Neural cell (in vitro differentiated cells): ENCODE results near the gene SCTR. TPM values are rescaled to one million over a fixed set of nuclear protein-coding genes. Genes with fewer than 3 reads are reported as not detected.
"Not testable (repeated sequence)": the region's sequence is repeated elsewhere in the genome, so short reads cannot be mapped to it uniquely, and the experiment has no call there.

Experiments
- H2AFZ ChIP-seq: fragments of 200-600, 300-800 bp; sonication (generic), shearing (Covaris generic); 2 replicates; pipeline ENCODE4 v1.6.0; 2014; ENCODE audit warnings: low read depth, mild to moderate bottlenecking, antibody characterized with exemption, low read length, moderate library complexity
- H3F3A ChIP-seq: fragments of 200-600 bp; shearing (Covaris generic); 2 replicates; pipeline ENCODE4 v1.6.1; 2016; ENCODE audit warnings: mild to moderate bottlenecking, moderate library complexity, mixed read lengths, antibody characterized with exemption, low read length; ENCODE audit not compliant: insufficient read depth, poor library complexity, severe bottlenecking
- H3K27ac ChIP-seq: fragments of 200-600, 300-800 bp; sonication (generic), shearing (Covaris generic); 2 replicates; pipeline ENCODE4 v1.5.1; 2014; ENCODE audit warnings: mild to moderate bottlenecking, low read length, moderate library complexity
- H3K27me3 ChIP-seq: fragments of 300-800, 200-600 bp; sonication (generic), shearing (Covaris generic); 2 replicates; pipeline ENCODE4 v1.6.0; 2014; ENCODE audit warnings: mild to moderate bottlenecking, low read depth, low read length, moderate library complexity; ENCODE audit not compliant: insufficient read depth
- H3K36me3 ChIP-seq: fragments of 300-800, 200-600 bp; sonication (generic), shearing (Covaris generic); 2 replicates; pipeline ENCODE4 v1.5.1; 2014; ENCODE audit warnings: mild to moderate bottlenecking, antibody characterized with exemption, low read length, moderate library complexity; ENCODE audit not compliant: insufficient read depth
- H3K4me2 ChIP-seq: fragments of 300-800, 200-600 bp; sonication (generic), shearing (Covaris generic); 2 replicates; pipeline ENCODE4 v1.6.0; 2014; ENCODE audit warnings: mild to moderate bottlenecking, low read length
- H3K4me3 ChIP-seq: fragments of 300-800, 200-600 bp; sonication (generic), shearing (Covaris generic); 2 replicates; pipeline ENCODE4 v1.5.1; 2014; ENCODE audit warnings: mild to moderate bottlenecking, low read length, moderate library complexity
- H3K79me2 ChIP-seq: fragments of 200-600 bp; shearing (Covaris generic); replicated peaks from 2 replicates; pipeline ENCODE4 v1.6.0; 2014; ENCODE audit warnings: mild to moderate bottlenecking, low read length, moderate library complexity; ENCODE audit not compliant: insufficient read depth
- H3K9ac ChIP-seq: fragments of 300-800, 200-600 bp; sonication (generic), shearing (Covaris generic); 2 replicates; pipeline ENCODE4 v1.6.1; 2016; ENCODE audit warnings: mild to moderate bottlenecking, low read length, mixed read lengths
- H3K9me2 ChIP-seq: fragments of 200-600 bp; shearing (Covaris generic); 2 replicates; pipeline ENCODE4 v1.6.1; 2016; ENCODE audit warnings: mild to moderate bottlenecking, low read length, mixed read lengths; ENCODE audit not compliant: insufficient read depth
- H3K9me3 ChIP-seq: fragments of 200-600, 300-800 bp; sonication (generic), shearing (Covaris generic); 2 replicates; pipeline ENCODE4 v1.6.1; 2016; ENCODE audit warnings: mild to moderate bottlenecking, mixed run types, low read length, moderate library complexity, mixed read lengths
- H4K20me1 ChIP-seq: fragments of 200-600 bp; shearing (Covaris generic); 2 replicates; pipeline ENCODE4 v1.6.1; 2016; ENCODE audit warnings: mild to moderate bottlenecking, mixed run types; ENCODE audit not compliant: insufficient read depth
- CTCF ChIP-seq: fragments of 450-650 bp; IDR thresholded peaks from 2 replicates; pipeline ENCODE4 v1.5.1; 2014; ENCODE audit warnings: antibody characterized with exemption, mild to moderate bottlenecking, moderate library complexity; ENCODE audit not compliant: poor library complexity, severe bottlenecking
- EP300 ChIP-seq: fragments of 450-650 bp; conservative IDR thresholded peaks from 2 replicates; pipeline ENCODE4 v1.6.1; 2014; ENCODE audit warnings: antibody characterized with exemption, mild to moderate bottlenecking, moderate library complexity; ENCODE audit not compliant: poor library complexity, severe bottlenecking
- EZH2 ChIP-seq: fragments of 200-600, 300-800 bp; shearing (Covaris generic), sonication (generic); IDR thresholded peaks from 2 replicates; pipeline ENCODE4 v1.6.1; 2014; ENCODE audit warnings: antibody characterized with exemption, low read length, borderline replicate concordance, mild to moderate bottlenecking; ENCODE audit not compliant: insufficient read depth, poor library complexity, severe bottlenecking
- MXI1 ChIP-seq: fragments of 450-650 bp; conservative IDR thresholded peaks from 2 replicates; pipeline ENCODE4 v1.6.1; 2014; ENCODE audit warnings: antibody characterized with exemption, mild to moderate bottlenecking; ENCODE audit not compliant: poor library complexity, severe bottlenecking
- POLR2AphosphoS5 ChIP-seq: IDR thresholded peaks from 2 replicates; pipeline ENCODE4 v1.6.1; 2012
- RAD21 ChIP-seq: fragments of 450-650 bp; conservative IDR thresholded peaks from 2 replicates; pipeline ENCODE4 v1.6.1; 2014; ENCODE audit warnings: antibody characterized with exemption, mild to moderate bottlenecking, moderate library complexity
- REST ChIP-seq: IDR thresholded peaks from 2 replicates; pipeline ENCODE4 v1.6.1; 2012; ENCODE audit warnings: borderline replicate concordance
- SMC3 ChIP-seq: fragments of 450-650 bp; conservative IDR thresholded peaks from 2 replicates; pipeline ENCODE4 v1.6.1; 2014; ENCODE audit warnings: antibody characterized with exemption, mild to moderate bottlenecking, moderate library complexity; ENCODE audit not compliant: poor library complexity
- TAF1 ChIP-seq: IDR thresholded peaks from 2 replicates; pipeline ENCODE4 v1.6.1; 2012; ENCODE audit warnings: low read depth
- polyA plus RNA-seq: library from polyadenylated mRNA; depleted of rRNA; stranded (reverse); fragments of >200 nt; gene quantifications from 2 replicates; pipeline ENCODE4 v1.2.3, GENCODE V29; 2014

SCTR gene
- polyA plus RNA-seq, 1 donor from 2014 or later, result 0.12 TPM

- not testable (repeated sequence) for H3K27me3 ChIP-seq, H2AFZ ChIP-seq, H3K9me3 ChIP-seq, H3K9me2 ChIP-seq, H3K36me3 ChIP-seq, H3K79me2 ChIP-seq, H3K4me3 ChIP-seq, H4K20me1 ChIP-seq, H3F3A ChIP-seq, H3K9ac ChIP-seq, H3K4me2 ChIP-seq, H3K27ac ChIP-seq
Observed at GRCh38 chr2:119403618-119404017, 120.7 kb downstream of the SCTR start.

- Histone ChIP-seq H3K9ac (no peak overlapping the region), H4K20me1 (no peaks in the 10 kb centered on the region), H3K36me3 (no peaks in the 10 kb centered on the region), H3K4me2 (no peak overlapping the region), H3F3A (no peaks in the 10 kb centered on the region), H3K9me3 (no peaks in the 10 kb centered on the region), H3K27ac (no peak overlapping the region), H3K9me2 (no peaks in the 10 kb centered on the region), H2AFZ (no peak overlapping the region), H3K27me3 (no peaks in the 10 kb centered on the region), H3K79me2 (no peaks in the 10 kb centered on the region), H3K4me3 (no peak overlapping the region)
- TF ChIP-seq REST (no peak), POLR2AphosphoS5 (no peak), CTCF (no peak), SMC3 (no peak), EZH2 (no peak), TAF1 (no peak), EP300 (no peak), RAD21 (no peak), MXI1 (no peak)
Observed at GRCh38 chr2:119402645-119403560, 121.4 kb downstream of the SCTR start.
